KOPT-K1 (cell line): ENCODE data around the gene PARD3.

Source experiments
- H3K27ac ChIP-seq: fragments of 200-600 bp; sonication (generic); 2 replicates; pipeline ENCODE4 v1.5.1; 2016; ENCODE audit warnings: antibody characterized with exemption, mild to moderate bottlenecking, low read depth, low read length; ENCODE audit not compliant: poor library complexity, severe bottlenecking
- H3K36me3 ChIP-seq: fragments of 200-600 bp; sonication (generic); 2 replicates; pipeline ENCODE4 v1.5.1; 2017; ENCODE audit warnings: antibody characterized with exemption, mild to moderate bottlenecking, low read length, moderate library complexity; ENCODE audit not compliant: insufficient read depth
- H3K9me3 ChIP-seq: fragments of 200-600 bp; sonication (generic); 2 replicates; pipeline ENCODE4 v1.5.1; 2017; ENCODE audit warnings: antibody characterized with exemption, low read length, mild to moderate bottlenecking; ENCODE audit not compliant: insufficient read depth, poor library complexity, severe bottlenecking

Gene PARD3

GRCh38 chr10:34113504-34114225 is 701.4 kb downstream of the PARD3 start:
- H3K36me3 ChIP-seq: no peaks in the 10 kb centered on the region; the same call in 1 of the 2 replicates
- H3K27ac ChIP-seq: no peak overlapping the region

DNA sequence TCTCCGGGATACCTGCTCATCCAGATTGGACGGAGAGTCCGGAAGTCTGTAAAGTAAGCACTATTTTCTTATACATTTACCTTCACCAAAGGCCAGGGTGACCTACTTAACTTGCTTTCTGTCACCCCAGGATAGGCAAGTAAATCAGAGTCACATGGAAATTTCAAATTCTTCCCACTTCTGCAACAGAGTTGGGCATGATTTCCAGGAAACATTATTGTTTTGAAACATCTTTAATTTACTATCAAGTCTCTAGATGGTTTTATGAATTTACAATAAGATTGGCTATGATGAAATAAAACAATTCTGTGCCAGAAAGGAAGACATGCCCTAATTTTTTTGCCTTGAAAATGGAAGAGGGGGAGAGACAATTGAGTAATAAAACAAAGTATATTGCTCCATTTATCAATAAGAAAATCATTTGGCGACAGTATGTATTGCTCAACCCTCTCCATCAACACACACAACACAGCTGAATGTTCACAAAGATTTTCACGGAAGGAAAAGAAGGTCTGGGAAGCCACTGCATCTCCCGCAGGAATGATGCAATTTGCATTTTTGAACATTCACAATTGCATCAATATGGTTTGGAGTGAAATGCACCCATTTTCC is 702.8 kb downstream of the PARD3 start:
- Histone ChIP-seq H3K27ac (no peak overlapping the region), H3K9me3 (no peaks in the 10 kb centered on the region), H3K36me3 (no peaks in the 10 kb centered on the region; the same call in 1 of the 2 replicates)

More at GRCh38 chr10:34113504-34114225, 701.4 kb downstream of the PARD3 start:
- no peaks in the 10 kb centered on the region for H3K9me3 ChIP-seq

DNA sequence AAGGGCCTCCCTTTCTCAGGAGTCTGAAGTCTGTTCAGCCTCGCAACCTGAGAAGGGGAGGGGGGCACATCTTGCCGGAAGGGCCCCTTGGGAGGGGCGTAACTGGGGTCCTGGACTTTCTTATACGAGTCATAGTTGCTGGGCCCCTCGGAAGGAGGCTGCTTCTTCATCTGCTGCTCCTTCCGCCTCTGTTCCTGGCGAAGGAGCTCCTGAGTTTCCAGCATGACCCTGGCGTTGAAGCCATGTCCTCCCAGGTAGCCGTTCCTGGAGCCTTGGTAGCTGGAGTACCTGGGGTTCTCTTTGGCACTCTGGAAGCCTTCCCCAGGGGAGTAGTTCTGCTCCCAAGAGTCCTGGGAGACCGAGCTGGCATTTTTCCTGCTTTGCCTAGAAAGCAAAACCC is 703.9 kb downstream of the PARD3 start:
- H3K36me3 ChIP-seq: no peaks in the 10 kb centered on the region; the same call in 1 of the 2 replicates
- H3K9me3 ChIP-seq: no peaks in the 10 kb centered on the region
- no peak overlapping the region for H3K27ac ChIP-seq

GRCh38 chr10:34109952-34110702 is 705.0 kb downstream of the PARD3 start:
- Histone ChIP-seq H3K27ac (no peak overlapping the region), H3K9me3 (no peaks in the 10 kb centered on the region), H3K36me3 (no peaks in the 10 kb centered on the region; the same call in 1 of the 2 replicates)

DNA sequence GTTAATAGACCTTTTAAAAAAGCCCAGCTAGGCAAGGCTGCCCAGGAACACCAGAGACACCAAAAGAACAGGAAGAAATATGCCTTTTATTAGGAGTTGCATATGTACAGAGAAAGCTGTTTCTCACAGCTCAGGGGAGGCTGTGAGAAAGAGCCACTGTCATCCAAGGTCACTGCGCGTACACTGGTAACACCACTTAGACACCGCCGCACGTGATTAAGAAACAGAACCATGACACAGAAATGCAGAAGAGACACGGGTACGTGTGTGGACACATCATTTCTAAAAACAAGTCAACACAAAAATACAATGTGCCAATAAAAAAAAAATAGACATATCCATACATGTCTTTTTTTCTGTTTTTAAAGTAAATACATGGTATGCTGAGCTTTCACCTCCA is 705.6 kb downstream of the PARD3 start:
- Histone ChIP-seq H3K36me3 (no peaks in the 10 kb centered on the region; the same call in 1 of the 2 replicates), H3K27ac (no peak overlapping the region), H3K9me3 (no peaks in the 10 kb centered on the region)

DNA sequence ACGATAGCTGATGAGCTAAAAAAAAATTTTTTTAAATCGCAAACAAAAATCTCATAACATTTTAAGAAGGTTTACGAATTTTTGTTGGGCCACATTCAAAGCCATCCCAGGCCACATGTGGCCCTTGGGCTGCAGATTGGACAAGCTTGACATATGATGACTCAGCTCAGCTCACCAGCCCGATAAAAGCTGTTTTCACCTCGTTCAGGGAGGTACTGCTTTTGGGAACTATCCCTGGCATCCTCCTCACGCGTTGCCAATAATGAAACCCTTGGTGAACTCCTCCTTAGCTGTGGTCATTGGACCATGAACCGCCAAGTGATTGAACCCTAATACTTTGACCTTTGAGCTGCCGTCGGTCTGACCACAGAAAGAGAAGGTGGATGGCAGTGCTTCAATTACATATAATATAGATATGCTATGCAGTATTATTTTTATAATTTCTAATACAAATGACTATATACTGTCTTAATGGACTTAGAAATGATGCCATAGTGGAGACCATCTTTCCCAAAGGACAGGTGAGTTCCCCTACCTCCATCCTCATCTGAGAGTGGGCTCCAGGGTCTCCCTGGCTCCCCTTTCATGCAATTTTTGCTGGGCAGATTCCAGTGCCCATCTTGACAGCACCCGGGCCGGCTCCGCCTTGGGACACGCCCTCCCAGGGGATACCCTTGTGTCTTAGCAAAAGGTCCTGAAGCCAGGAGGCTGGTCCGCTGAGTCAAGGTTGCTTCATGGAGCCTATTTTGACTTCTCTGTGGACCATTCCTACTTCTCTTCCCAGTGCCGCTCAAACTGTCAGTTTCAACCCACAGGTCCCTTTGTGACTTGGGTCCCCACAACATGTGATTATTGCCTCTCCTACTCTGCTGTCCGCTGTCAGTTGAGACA is 707.2 kb downstream of the PARD3 start:
- H3K27ac ChIP-seq: no peak overlapping the region
- no peaks in the 10 kb centered on the region for H3K9me3 ChIP-seq
- no peaks in the 10 kb centered on the region; the same call in 1 of the 2 replicates for H3K36me3 ChIP-seq

DNA sequence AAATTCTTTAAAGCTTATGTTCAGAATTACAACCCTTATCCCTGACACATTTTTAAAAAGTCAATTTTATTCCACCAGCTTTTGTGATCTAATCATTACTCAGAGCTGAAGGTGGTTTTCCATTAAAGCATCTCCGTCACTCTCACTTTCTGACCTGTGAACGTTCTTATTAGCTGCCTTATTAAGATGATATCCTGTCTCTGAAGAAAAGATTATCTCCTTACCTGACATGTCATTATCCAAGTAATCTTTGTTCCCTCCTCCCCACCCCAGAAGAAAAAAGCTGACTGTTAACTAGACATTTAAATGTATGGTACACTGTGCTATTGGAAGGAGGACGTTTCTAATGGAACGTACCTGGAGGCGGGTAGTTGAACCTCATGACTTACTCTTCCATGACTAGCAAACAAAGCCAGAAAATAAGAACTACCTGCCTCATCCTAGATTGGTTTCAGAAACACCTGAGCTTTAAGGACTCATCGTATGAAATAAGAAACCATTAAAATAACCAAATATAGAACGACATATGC is 708.7 kb downstream of the PARD3 start:
- no peak overlapping the region for H3K27ac ChIP-seq
- H3K36me3 ChIP-seq: no peaks in the 10 kb centered on the region; the same call in 1 of the 2 replicates
- no peaks in the 10 kb centered on the region for H3K9me3 ChIP-seq

DNA sequence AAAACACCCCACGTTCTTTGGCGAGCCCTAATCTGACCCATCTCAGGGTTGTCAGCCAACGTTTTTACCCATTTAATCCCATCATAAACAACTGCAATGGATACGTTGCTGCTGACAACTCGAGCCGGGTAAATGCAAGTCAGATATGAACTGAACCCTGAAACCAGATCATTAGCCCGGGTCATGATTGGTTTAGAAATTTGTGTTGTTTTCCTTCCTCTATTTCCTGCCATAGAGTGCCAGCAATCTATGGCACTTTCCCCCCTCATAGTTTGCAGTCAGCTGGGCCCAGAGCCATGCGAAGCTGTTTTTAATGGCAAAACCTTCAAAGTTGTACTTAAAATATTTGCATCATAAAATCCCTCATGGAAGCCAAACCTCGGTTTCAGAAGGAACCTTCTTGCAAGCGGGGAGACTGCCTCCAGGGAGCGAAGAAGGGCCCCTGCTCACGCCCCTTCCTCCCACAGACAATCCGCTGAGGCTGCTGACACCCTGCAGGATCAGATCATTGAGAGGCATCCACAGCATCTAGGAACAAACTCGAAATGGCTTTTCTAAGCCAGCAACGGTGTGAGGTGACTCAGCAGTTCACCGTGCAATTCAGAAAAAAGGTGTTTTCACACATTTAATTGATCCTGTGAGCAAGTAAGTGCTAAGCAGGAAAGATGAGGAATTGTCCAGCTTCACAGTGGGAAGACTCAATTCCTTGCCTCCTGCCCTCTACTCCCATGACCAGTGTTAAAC is 710.1 kb downstream of the PARD3 start:
- Histone ChIP-seq H3K9me3 (no peaks in the 10 kb centered on the region), H3K36me3 (no peaks in the 10 kb centered on the region), H3K27ac (no peak overlapping the region)

DNA sequence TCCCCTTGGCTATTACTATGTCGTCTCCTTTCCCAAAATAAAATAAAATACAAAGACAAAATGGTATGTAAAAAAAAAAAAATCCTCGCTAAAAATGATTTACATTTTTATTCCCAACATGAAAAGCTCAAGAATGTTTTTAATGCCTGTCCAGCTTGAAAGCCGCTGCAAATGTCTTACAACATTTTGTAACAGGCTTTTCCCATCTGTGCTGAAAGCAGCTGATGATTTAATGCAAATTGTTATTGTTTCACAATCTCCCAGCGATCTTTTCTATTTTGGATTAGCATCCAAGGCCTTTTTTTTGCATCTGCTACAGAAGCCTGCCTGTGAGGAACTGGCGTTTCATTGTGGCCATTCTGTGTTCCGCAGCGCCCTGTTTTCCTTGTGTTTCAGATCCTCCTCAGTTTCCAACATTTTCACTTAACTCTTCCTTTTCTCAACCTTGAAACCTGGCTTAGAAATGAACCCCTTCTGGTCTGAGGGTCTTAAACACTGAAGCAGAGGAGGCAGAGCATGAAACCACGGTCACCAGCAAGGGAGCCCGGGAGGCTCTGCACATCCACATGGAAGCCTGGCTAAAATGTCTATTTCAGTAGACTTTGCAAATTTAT is 712.1 kb downstream of the PARD3 start:
- H3K36me3 ChIP-seq: no peaks in the 10 kb centered on the region
- H3K9me3 ChIP-seq: peaks cover 5% of the 10 kb centered on the region
- H3K27ac ChIP-seq: no peak overlapping the region

GRCh38 chr10:34102237-34102673 is 712.8 kb downstream of the PARD3 start:
- H3K27ac ChIP-seq: no peak overlapping the region

GRCh38 chr10:34101001-34101400 is 714.1 kb downstream of the PARD3 start:
- Histone ChIP-seq H3K36me3 (no peaks in the 10 kb centered on the region), H3K9me3 (peaks cover 5% of the 10 kb centered on the region), H3K27ac (no peak overlapping the region)

More at GRCh38 chr10:34102237-34102673, 712.8 kb downstream of the PARD3 start:
- Histone ChIP-seq H3K36me3 (no peaks in the 10 kb centered on the region), H3K9me3 (peaks cover 5% of the 10 kb centered on the region)

DNA sequence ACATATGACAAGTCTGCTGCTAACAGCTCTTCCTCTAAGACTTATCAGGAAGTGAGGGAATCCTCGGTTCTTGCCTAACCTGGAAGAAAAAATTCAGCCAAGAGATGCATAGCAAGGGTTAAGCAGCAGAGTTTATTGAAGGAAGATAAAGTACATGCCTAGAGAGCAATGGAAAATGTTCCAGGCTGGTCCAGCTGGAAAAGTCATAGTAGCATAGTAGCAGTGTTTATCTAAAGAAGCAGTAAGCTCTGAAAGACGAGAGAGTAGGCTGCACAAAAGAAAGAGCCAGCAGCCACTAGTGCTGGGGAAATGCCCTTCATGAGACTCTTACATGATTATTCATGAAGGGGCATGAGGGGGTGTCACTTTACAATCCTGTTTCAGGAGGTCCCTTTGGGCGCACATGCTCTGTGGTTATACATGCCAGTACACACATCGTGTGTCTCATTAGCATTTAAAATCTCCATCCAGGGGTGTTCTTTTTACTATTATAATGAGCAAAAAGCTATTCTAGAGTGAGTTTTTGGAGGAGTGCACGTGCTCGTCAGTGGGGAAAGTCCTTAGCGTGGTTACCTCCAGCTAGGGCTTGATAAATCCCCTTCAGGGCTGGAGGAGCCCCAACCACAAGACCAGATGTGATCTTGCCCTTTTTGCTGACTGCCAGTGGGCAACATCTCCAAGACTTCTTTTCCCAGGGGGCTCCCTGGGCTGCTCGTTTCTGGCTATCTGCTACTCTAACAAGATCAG is 716.1 kb downstream of the PARD3 start:
- no peaks in the 10 kb centered on the region for H3K36me3 ChIP-seq
- H3K27ac ChIP-seq: no peak overlapping the region
- peaks cover 20% of the 10 kb centered on the region for H3K9me3 ChIP-seq

DNA sequence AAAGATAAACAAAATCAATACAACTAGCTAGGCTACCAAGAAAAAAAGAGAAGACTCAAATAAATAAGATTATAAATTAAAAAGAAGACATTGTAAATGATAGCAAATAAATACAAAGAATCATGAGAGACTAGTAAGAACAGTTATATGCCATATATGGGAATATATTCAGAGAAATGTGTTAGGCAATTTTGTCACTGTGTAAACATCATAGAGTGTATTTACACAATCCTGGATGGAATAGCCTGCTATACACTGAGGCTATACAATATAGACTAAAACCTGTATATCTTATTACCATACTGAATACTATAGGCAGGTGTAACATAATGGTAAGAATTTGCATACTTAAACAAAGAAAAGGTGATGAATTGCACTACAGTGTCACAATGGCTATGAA is 717.4 kb downstream of the PARD3 start:
- Histone ChIP-seq H3K27ac (no peak overlapping the region), H3K9me3 (peaks cover 26% of the 10 kb centered on the region), H3K36me3 (no peaks in the 10 kb centered on the region)
